IPS-20b (cell line): ENCODE data around the gene OSBPL2.

ENCODE experiments used
- H3K27ac ChIP-seq: one replicate; pipeline ENCODE4 v1.5.1; 2013; ENCODE audit warnings: low read length
- H3K27me3 ChIP-seq: 2 replicates; pipeline ENCODE4 v1.6.1; 2013; ENCODE audit warnings: mild to moderate bottlenecking, low read length, inconsistent platforms; ENCODE audit not compliant: insufficient read depth
- H3K36me3 ChIP-seq: 2 replicates; pipeline ENCODE4 v1.6.1; 2013; ENCODE audit warnings: low read depth, mild to moderate bottlenecking, inconsistent platforms, low read length, moderate library complexity; ENCODE audit not compliant: insufficient read depth
- H3K4me1 ChIP-seq: 2 replicates; pipeline ENCODE4 v1.6.1; 2013; ENCODE audit warnings: mild to moderate bottlenecking, control low read depth, inconsistent platforms, low read length, moderate library complexity; ENCODE audit not compliant: insufficient read depth
- H3K4me3 ChIP-seq: 2 replicates; pipeline ENCODE4 v1.5.1; 2013; ENCODE audit warnings: mild to moderate bottlenecking, low read length, inconsistent platforms
- H3K9ac ChIP-seq: 2 replicates; pipeline ENCODE4 v1.6.1; 2013; ENCODE audit warnings: low read depth, mild to moderate bottlenecking, inconsistent platforms, low read length, moderate library complexity
- H3K9me3 ChIP-seq: 2 replicates; pipeline ENCODE4 v1.6.1; 2013; ENCODE audit warnings: mild to moderate bottlenecking, low read depth, low read length, inconsistent platforms; ENCODE audit not compliant: insufficient read depth

OSBPL2 gene

GRCh38 chr20:62272200-62272599 is 33.9 kb downstream of the OSBPL2 start:
- no peaks in the 10 kb centered on the region for H3K9me3 ChIP-seq
- peaks cover 37% of the 10 kb centered on the region for H3K36me3 ChIP-seq
- no peak overlapping the region for H3K9ac ChIP-seq
- no peaks in the 10 kb centered on the region for H3K27me3 ChIP-seq
- H3K4me3 ChIP-seq: no peak overlapping the region
- no peaks in the 10 kb centered on the region for H3K4me1 ChIP-seq
- H3K27ac ChIP-seq: no peak overlapping the region

GRCh38 chr20:62273416-62273815 is 35.1 kb downstream of the OSBPL2 start:
- no peak overlapping the region for H3K27ac ChIP-seq
- H3K9ac ChIP-seq: no peak overlapping the region
- H3K27me3 ChIP-seq: no peaks in the 10 kb centered on the region
- H3K9me3 ChIP-seq: no peaks in the 10 kb centered on the region
- peaks cover 37% of the 10 kb centered on the region for H3K36me3 ChIP-seq
- H3K4me1 ChIP-seq: no peaks in the 10 kb centered on the region
- no peak overlapping the region for H3K4me3 ChIP-seq

DNA sequence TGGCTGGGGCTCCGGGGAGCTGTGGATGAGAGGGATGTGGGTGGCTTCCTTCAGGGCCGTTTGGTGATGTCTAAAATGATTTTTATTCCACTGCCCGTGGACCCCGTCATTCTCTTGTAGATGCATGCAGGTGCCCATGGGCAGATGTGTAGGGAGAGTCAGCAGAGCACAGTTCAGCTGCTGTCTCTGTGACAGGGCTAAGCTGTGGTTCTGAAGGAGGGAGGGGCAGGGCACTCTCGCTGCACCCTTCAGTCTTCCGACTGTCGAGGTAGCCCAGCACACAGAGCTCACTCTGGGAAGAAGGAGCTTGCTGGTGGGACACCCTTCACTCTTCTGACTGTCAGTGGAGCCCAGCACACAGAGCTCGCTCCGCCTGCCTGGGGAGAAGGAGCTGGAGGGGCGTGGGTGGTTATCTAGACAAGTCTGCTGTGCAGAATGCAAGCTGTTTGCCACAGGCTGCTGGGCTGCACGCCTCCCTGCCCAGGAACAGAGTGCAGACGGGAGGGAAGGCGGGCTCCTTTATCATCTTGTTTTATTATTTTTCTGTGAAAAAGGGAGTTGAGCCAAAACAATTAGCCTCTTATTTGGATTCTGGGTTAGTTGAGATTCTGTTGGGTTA is 36.1 kb downstream of the OSBPL2 start:
- Histone ChIP-seq H3K36me3 (peaks cover 42% of the 10 kb centered on the region), H3K9me3 (no peaks in the 10 kb centered on the region), H3K4me1 (no peaks in the 10 kb centered on the region), H3K9ac (no peak overlapping the region), H3K4me3 (no peak overlapping the region), H3K27ac (no peak overlapping the region), H3K27me3 (no peaks in the 10 kb centered on the region)

- H3K4me3 ChIP-seq: no peak overlapping the region
- no peak overlapping the region for H3K9ac ChIP-seq
- H3K27me3 ChIP-seq: no peaks in the 10 kb centered on the region
- no peaks in the 10 kb centered on the region for H3K4me1 ChIP-seq
- no peak overlapping the region for H3K27ac ChIP-seq
- no peaks in the 10 kb centered on the region for H3K9me3 ChIP-seq
- peaks cover 50% of the 10 kb centered on the region for H3K36me3 ChIP-seq
Observed at GRCh38 chr20:62275219-62275618, 36.9 kb downstream of the OSBPL2 start.

DNA sequence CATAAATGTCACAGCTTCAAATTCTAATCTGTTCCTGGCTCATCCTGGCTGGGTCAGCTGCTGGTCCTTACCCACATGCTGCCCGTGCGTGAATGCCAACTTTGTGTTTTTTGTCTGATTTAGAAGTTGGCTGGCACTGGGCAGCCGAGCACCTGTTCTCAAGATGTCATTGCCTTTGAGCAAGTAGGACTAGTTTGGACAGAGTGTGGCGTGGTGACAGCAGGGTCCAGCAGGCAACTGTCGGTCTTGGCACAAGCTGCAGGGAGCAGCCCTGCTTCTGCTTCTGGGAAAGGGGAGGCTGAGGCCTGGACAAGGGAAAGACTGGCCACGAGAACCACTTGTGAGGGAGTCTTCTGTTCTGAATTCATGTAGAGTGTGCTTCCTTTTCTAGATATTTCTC is 38.1 kb downstream of the OSBPL2 start:
- Histone ChIP-seq H3K4me1 (no peaks in the 10 kb centered on the region), H3K4me3 (no peak overlapping the region), H3K27me3 (no peaks in the 10 kb centered on the region), H3K9me3 (no peaks in the 10 kb centered on the region), H3K36me3 (peaks cover 62% of the 10 kb centered on the region), H3K27ac (no peak overlapping the region), H3K9ac (no peak overlapping the region)

GRCh38 chr20:62277253-62277652 is 38.9 kb downstream of the OSBPL2 start:
- Histone ChIP-seq H3K9me3 (no peaks in the 10 kb centered on the region), H3K36me3 (peaks cover 65% of the 10 kb centered on the region), H3K4me1 (no peaks in the 10 kb centered on the region), H3K27me3 (no peaks in the 10 kb centered on the region), H3K27ac (no peak overlapping the region), H3K9ac (no peak overlapping the region), H3K4me3 (no peak overlapping the region)

- H3K4me3 ChIP-seq: no peak overlapping the region
- no peaks in the 10 kb centered on the region for H3K9me3 ChIP-seq
- H3K27me3 ChIP-seq: no peaks in the 10 kb centered on the region
- H3K27ac ChIP-seq: no peak overlapping the region
- H3K4me1 ChIP-seq: no peaks in the 10 kb centered on the region
- no peak overlapping the region for H3K9ac ChIP-seq
- peaks cover 67% of the 10 kb centered on the region for H3K36me3 ChIP-seq
Observed at GRCh38 chr20:62280303-62280702, 42.0 kb downstream of the OSBPL2 start.

- H3K4me1 ChIP-seq: no peaks in the 10 kb centered on the region
- H3K27me3 ChIP-seq: no peaks in the 10 kb centered on the region
- H3K27ac ChIP-seq: no peak overlapping the region
- H3K4me3 ChIP-seq: no peak overlapping the region
- peaks cover 71% of the 10 kb centered on the region for H3K36me3 ChIP-seq
- H3K9me3 ChIP-seq: no peaks in the 10 kb centered on the region
- no peak overlapping the region for H3K9ac ChIP-seq
Observed at GRCh38 chr20:62281161-62281933, 43.0 kb downstream of the OSBPL2 start.

DNA sequence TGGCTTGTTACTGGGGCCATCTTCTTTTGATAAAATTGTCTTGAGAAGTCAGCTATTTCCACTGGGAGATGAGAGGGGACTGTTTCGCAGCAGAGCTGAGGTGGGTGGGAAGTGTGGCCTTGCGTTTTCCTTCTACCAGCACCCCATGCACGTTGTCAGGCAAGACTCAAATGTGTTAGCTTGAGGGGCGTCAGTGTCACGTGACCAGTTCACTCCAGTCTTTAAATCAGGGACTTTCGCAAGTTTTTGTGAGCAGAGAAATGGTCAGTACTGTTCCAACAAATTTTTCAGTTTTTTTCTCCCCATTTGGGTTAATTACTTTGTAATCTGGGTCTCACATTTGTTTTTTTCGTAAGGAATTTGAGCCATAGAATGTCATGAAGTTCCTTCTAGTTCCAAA is 43.8 kb downstream of the OSBPL2 start:
- Histone ChIP-seq H3K27me3 (no peaks in the 10 kb centered on the region), H3K27ac (no peak overlapping the region), H3K4me1 (no peaks in the 10 kb centered on the region), H3K9me3 (no peaks in the 10 kb centered on the region), H3K36me3 (peaks cover 74% of the 10 kb centered on the region), H3K4me3 (no peak overlapping the region), H3K9ac (no peak overlapping the region)

DNA sequence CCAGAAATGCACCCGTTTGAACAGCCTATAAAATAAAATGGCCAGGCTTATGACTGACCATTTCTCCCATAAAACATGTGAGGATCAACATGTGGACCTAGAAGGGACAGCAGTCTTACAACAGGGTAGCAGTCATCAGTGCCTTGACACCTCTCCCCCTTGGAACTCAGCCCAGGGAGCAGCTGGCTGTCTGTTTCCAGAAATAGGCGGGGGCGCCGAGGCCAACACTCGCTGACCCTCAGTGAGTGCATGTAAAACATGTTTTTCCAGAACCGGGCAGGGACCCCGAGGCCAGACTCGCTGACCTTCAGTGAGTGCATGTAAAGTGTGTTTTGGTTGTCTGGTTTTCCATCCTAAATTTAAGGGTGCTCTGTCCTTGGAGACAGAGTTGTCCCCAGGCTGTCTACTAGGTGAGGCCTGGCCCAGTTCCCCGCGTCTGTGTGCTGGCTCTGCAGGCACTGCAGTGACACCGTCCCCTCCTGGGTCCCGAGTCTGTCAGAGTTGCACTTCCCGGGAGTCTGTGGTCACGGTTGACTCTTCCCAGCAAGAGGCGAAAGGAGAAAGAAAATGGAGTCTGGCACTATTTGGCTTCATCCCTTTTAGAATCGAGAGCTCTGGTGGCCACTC is 44.7 kb downstream of the OSBPL2 start:
- H3K9ac ChIP-seq: no peak overlapping the region
- no peaks in the 10 kb centered on the region for H3K4me1 ChIP-seq
- H3K36me3 ChIP-seq: peaks cover 78% of the 10 kb centered on the region
- no peak overlapping the region for H3K27ac ChIP-seq
- no peaks in the 10 kb centered on the region for H3K9me3 ChIP-seq
- no peaks in the 10 kb centered on the region for H3K27me3 ChIP-seq
- H3K4me3 ChIP-seq: no peak overlapping the region

DNA sequence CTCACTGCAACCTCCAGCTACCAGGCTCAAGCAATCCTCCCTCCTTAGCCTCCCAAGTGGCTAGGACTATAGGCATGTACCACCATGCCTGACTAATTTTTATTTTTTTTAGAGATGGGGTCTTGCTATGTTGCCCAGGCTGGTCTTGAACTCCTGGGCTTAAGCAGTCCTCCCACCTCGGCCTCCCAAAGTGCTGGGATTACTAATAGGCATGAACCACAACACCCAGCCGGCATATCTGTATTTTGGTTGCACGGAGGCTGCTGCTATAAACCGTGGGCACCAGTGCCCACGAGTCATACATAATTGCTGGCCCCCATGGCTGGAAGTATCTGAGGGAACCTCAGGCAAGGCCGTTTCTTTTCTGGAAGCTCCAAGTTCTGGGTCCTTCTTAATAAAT is 46.1 kb downstream of the OSBPL2 start:
- Histone ChIP-seq H3K27ac (no peak overlapping the region), H3K4me1 (no peaks in the 10 kb centered on the region), H3K9ac (no peak overlapping the region), H3K27me3 (no peaks in the 10 kb centered on the region), H3K4me3 (no peak overlapping the region), H3K36me3 (peaks cover 73% of the 10 kb centered on the region), H3K9me3 (no peaks in the 10 kb centered on the region)

DNA sequence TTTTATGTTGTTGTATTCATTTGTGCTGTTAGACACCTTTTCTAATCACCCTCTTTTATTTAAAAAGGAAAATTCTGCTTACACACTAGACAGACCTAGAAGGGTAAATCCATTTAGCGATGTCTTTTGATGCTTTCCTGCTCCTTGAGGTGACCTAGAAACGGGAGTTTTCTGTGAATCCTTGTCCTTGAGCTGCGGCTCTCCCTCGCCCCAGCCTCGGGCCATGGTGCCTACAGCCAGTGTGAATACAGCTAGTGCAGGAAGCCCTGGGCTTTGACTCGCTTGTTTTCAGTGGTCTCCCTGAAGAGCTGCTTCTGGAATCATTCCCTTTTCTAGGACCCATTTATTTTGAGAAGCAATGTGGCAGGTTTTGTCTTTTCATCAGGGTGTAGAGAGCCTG is 46.8 kb downstream of the OSBPL2 start:
- Histone ChIP-seq H3K27me3 (no peaks in the 10 kb centered on the region), H3K27ac (no peak overlapping the region), H3K36me3 (peaks cover 66% of the 10 kb centered on the region), H3K4me3 (no peak overlapping the region), H3K9ac (no peak overlapping the region), H3K9me3 (no peaks in the 10 kb centered on the region), H3K4me1 (no peaks in the 10 kb centered on the region)
